GM21447 (cell line): ENCODE results near the gene PDE4B.

Experiments
- ATAC-seq: cut with Tn5 transposase; IDR thresholded peaks from one replicate; pipeline ENCODE4 v1.9.1; 2021; ENCODE audit not compliant: unreplicated experiment

Gene PDE4B

DNA sequence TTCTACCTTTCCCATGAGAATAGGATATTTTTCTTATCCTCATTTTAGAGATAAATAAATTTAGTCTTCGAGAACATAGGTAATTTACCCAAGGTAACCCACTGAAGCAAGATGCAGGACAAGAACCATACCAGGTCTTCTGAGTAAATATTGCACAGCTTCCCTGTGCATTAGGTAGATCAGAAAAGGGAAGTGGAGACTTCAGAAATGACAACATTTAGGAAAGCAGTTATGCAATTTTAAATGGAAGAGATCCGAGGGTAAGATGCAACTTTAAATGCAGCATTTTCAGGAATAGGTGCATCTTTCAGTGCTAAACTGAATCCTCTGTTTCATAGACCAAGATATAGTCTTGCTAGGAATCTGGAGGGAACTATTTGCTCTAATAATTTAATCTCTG is 534.9 kb downstream of the PDE4B start:
- no peak for ATAC-seq

DNA sequence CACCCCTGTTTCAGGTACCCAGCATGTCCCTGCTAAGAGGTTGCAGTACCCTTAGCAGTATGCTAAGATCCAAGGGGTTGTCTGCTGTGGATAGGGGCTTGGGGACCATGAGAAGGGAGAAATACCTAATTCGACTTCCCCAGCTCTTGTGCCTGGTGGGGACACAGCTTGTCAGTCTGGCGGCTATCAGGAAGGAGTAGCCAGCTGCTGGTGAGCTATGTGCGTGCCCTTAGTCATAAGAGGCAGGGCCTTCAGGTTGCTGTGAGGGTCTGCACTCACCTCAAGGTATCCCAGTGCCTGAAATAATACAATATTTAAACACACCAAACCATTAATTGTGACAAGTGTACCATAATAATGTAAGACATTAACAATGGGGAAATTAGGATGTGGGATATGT is 536.2 kb downstream of the PDE4B start:
- no peak for ATAC-seq

DNA sequence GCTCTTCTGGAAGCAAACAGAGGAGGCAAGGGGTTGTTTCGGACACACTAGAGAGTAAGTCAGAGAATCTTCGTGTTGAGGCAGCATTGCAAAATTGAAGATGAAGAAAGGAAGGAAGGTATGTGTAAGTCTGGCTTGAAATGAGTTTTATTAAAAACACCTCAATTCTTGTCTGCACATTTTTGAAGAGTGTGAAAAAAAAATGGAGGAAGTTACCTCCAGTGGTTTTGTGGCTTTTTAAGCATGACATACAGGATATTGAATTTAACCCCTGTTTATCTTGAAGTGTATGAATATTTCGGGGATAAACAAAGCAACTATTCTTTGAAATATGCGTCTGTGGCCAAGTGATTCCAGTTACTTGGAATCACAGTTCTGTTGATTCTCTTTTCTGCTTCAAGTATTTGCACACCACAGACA is 538.0 kb downstream of the PDE4B start:
- ATAC-seq = no peak

DNA sequence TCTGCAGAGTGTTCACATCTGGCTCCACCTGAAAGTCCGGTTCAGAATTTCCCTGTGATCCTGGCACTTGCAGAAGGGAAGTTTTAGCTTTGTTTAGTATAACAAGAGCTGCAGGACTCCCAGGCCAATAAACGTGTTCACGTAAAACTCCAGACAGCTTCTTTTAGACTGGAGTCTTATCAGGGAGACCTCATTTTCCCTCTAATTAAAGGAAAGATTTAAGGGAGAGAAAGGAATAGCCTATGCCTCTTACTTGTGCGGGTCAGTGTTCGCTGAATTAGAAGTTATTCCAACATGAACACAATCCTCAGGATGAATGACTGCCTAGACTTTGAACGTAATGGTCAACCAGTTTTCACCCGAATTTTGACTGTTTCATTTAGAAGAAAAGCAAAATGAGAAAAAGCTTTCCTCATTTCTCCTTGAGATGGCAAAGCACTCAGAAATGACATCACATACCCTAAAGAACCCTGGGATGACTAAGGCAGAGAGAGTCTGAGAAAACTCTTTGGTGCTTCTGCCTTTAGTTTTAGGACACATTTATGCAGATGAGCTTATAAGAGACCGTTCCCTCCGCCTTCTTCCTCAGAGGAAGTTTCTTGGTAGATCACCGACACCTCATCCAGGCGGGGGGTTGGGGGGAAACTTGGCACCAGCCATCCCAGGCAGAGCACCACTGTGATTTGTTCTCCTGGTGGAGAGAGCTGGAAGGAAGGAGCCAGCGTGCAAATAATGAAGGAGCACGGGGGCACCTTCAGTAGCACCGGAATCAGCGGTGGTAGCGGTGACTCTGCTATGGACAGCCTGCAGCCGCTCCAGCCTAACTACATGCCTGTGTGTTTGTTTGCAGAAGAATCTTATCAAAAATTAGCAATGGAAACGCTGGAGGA is 539.2 kb downstream of the PDE4B start:
- peak; percentile 15 for ATAC-seq

DNA sequence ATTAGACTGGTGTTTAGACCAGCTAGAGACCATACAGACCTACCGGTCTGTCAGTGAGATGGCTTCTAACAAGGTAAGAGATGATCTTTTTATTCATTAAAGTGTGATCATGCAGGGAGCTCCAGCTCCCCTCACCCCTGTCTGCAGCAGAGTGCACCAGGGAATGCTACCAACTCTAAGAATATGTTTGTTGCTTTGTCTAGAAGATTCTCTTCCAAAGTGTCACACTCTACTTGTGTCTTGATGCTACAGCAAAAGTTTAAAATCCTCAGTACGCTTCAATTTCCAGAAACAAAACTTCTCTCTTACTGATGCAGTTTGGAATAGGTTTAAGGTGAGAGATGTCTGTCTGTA is 539.8 kb downstream of the PDE4B start:
- ATAC-seq = no peak

GRCh38 chr1:66333466-66334199 is 540.9 kb downstream of the PDE4B start:
- ATAC-seq = no peak

- no peak for ATAC-seq
Observed at GRCh38 chr1:66334318-66334717, 541.6 kb downstream of the PDE4B start.

GRCh38 chr1:66335125-66335524 is 542.4 kb downstream of the PDE4B start:
- no peak for ATAC-seq

- ATAC-seq = peak; percentile 84
Observed at GRCh38 chr1:66335859-66336640, 543.4 kb downstream of the PDE4B start.

- ATAC-seq = no peak
Observed at GRCh38 chr1:66336641-66336990, 543.9 kb downstream of the PDE4B start.

DNA sequence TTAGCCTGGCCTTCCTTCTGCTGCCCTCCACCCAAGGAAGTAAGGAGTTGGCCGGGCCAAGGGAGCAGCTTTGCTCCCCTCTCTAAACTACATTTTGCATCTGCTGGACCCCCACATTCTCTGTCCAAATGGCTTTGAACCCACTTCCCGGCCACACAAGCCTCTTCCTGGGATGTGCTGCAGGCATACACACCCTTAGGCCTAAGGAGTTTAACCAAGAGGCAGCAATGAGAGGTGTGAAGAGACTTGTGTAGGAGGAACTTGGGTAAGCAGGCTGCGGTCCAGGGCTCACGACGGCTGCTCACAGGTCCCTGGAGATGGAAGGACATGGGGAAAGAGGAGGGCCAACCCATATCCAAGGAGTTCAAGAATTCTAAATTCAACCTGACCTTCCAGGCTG is 544.6 kb downstream of the PDE4B start:
- no peak for ATAC-seq

DNA sequence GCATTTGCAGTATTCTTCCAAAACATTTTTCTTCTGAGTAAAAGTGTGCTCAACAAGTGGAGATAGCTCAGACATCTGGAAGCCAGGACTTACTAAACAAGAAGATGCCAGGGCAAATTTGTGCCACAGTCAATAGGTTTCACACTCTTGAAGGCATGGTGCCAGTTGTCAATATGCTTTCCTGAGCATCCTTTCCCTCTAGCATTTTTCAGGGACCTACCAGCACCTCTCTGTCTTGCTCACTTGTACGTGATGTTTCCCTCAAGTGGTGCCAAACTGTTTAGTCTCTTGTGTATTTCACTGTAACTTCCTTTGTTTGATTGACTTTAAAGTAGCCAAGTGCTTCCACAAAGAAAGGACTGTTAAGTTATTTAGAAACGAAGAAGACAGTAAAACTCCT is 547.2 kb downstream of the PDE4B start:
- ATAC-seq = no peak

DNA sequence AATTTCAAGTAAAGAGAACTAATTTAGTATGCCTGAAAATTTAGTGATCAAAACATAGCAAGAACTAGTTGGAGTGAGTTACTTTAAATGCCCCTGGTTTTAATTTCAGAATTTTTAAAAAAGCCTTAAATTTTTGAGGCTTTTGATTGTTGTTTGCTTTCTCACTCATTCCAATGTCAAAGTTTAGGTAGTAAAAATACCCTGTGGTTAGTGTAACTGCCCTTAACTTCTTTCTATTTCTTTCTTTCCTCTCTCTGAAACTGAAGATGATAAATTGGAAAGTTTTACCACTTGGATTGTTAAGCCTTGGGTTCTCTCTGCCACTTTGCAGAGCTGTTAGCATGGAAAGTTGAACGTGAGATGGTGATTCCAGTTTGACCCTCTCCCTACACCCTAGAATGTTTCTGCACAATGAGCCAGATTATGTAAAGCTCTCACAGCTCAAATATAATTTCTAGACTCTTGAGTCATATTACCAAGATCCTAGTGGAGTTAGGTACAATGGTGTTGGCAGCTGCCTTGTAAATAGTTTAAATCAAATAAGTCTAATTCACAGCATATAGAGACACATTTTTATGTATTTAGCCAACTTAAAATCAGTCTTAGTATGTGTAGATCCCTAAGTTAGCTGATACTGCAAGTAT is 548.9 kb downstream of the PDE4B start:
- ATAC-seq = no peak

DNA sequence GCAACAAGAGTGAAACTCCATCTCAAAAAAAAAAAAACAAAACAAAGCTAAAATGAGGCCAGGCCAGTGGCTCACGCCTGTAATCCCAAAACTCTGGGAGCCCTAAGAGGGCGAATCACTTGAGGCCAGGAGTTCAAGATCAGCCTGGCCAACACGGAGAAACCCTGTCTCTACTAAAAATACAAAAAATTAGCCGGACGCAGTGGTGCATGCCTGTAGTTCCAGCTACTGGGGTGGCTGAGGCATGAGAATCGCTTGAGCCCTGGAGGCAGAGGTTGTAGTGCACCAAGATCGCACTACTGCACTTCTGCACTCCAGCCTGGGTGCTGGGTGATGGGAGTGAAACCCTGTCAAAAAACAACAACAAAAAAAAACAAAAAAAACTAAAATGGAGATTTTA is 550.0 kb downstream of the PDE4B start:
- peak; percentile 38 for ATAC-seq

GRCh38 chr1:66343569-66344325 is 551.1 kb downstream of the PDE4B start:
- ATAC-seq = no peak

- ATAC-seq = no peak
Observed at GRCh38 chr1:66346057-66346795, 553.5 kb downstream of the PDE4B start.

GRCh38 chr1:66346873-66347272 is 554.2 kb downstream of the PDE4B start:
- no peak for ATAC-seq

GRCh38 chr1:66348776-66349175 is 556.1 kb downstream of the PDE4B start:
- no peak for ATAC-seq

DNA sequence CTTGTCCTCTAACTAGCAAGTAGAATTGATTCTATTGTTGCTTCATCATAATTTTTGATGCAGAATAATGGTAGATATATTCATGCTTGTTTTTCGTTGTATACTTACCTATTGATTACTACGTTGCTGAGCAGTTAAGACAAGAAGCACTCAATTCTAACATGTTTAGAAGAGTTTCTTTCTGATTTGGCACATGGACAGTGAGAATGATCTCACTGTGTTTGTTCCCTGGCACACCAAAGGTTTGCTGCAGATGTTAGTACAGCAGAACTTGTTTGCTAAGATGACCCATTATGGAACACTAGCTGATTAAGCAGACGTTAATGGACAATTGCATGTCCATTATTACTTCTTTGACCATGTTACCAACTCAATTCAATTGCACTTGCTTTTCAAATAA is 556.5 kb downstream of the PDE4B start:
- ATAC-seq = no peak
